ENCODE results near the gene SMARCA5.

The SMARCA5 gene

GRCh38 chr4:143598816-143599215 lies 85.3 kb downstream of the SMARCA5 start:
- Histone ChIP-seq H3K36me3 (ENCODE audit: control insufficient read depth, insufficient read depth, low read length) (no peaks in the 10 kb centered on the region), H3K4me3 (ENCODE audit: low read length) (no peak overlapping the region), H3K9ac (ENCODE audit: low read length) (no peak overlapping the region), H3K4me1 (ENCODE audit: control insufficient read depth, insufficient read depth, low read length) (no peaks in the 10 kb centered on the region), H3K9me3 (ENCODE audit: control insufficient read depth, low read length) (no peaks in the 10 kb centered on the region), H3K27me3 (ENCODE audit: control insufficient read depth, insufficient read depth, low read length) (no peaks in the 10 kb centered on the region)

DNA sequence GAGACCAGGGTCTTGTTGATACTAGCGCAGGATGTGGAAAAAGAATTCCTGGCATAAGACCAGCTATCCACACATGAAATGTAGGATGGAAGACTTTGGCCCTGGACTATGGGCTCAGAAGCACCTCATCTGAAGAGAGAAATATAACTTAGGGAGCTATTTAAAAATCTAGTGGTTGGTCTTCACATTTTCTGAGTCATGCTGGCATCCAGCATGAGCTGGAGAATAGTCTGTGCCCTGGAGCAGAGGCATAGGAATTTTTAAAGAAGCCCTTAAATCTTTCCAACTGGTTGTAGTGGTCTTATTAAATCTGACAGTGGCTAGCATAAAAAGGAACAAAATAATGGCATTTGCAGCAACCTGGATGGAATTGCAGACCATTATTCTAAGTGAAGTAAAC lies 86.3 kb downstream of the SMARCA5 start:
- no peaks in the 10 kb centered on the region for H3K27me3 ChIP-seq (ENCODE audit: control insufficient read depth, insufficient read depth, low read length)

DNA sequence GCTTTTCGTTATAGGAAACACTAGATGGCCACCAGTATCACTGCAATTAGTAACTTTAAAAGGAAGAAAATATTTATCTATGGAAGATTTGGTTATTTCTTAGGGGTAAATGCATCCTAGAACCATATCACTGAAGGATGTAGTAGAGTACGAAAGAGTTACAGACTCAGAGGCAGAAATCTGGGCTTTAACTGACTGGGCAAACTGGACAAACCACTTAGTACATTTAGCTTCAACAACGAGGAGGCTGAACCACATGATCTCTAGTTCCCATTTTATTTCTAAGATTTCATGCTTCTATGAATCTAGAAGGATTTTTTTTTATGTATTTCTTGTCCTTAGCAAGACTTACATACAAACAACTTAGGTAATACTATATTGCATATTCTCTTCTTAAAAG lies 93.0 kb downstream of the SMARCA5 start:
- no peaks in the 10 kb centered on the region for H3K4me1 ChIP-seq (ENCODE audit: control insufficient read depth, insufficient read depth, low read length)
- H3K27me3 ChIP-seq (ENCODE audit: control insufficient read depth, insufficient read depth, low read length): no peaks in the 10 kb centered on the region
- H3K9me3 ChIP-seq (ENCODE audit: control insufficient read depth, low read length): no peaks in the 10 kb centered on the region
- H3K36me3 ChIP-seq (ENCODE audit: control insufficient read depth, insufficient read depth, low read length): no peaks in the 10 kb centered on the region
- H3K4me3 ChIP-seq (ENCODE audit: low read length): no peak overlapping the region
- H3K9ac ChIP-seq (ENCODE audit: low read length): no peak overlapping the region

More for the DNA sequence above, 86.3 kb downstream of the SMARCA5 start:
- Histone ChIP-seq H3K4me1 (ENCODE audit: control insufficient read depth, insufficient read depth, low read length) (no peaks in the 10 kb centered on the region), H3K4me3 (ENCODE audit: low read length) (no peak overlapping the region), H3K9me3 (ENCODE audit: control insufficient read depth, low read length) (no peaks in the 10 kb centered on the region), H3K36me3 (ENCODE audit: control insufficient read depth, insufficient read depth, low read length) (no peaks in the 10 kb centered on the region), H3K9ac (ENCODE audit: low read length) (no peak overlapping the region)

All from mucosa of stomach (tissue), 1 donor.